GM19023 (cell line): ENCODE results near the gene STK31.
"Not testable (repeated sequence)": the region's sequence is repeated elsewhere in the genome, so short reads cannot be mapped to it uniquely, and the experiment has no call there.

ENCODE experiments used
- ATAC-seq: cut with Tn5 transposase; IDR thresholded peaks from one replicate; pipeline ENCODE4 v1.9.1; 2021; ENCODE audit warnings: mild to moderate bottlenecking, moderate library complexity; ENCODE audit not compliant: unreplicated experiment

Gene STK31

GRCh38 chr7:23712368-23713284 is 2.6 kb downstream of the STK31 start:
- ATAC-seq: no peak

DNA sequence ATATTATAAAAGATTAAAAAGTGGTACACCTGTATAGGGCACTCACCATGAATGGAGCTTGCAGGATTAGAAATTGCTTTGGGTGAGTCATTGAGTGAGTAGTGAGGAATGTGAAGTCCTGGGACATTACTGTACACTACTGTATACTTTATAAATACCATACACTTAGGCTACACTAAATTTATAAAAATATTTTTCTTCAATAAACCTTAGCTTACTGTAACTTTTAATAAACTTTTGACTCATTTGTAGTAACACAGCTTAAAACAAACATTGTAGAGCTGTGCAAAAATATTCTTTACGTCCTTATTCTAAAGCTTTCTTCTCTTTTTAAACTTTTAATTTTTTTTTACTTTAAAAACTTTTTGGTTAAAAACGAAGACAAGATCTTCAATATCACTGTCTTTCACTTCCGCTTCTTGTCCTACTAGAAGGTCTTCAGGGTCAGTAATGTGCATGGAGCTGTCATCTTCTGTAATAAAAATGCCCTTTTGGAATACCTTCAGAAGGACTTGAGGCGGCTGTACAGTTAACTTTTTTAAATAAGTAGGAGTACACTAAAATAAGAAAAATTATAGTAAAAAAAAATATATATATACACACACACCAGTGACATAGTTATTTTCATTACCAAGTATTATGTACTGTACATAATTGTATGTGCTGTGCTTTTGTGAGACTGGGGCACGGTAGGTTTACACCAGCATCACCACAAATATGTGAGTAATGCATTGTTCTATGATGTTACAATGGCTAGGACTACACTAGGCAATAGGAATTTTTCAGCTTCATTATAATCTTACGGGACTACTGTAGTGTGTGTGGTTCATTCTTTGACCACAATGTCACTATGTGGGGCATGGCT is 3.5 kb downstream of the STK31 start:
- ATAC-seq: no peak

GRCh38 chr7:23714150-23714464 is 4.1 kb downstream of the STK31 start:
- ATAC-seq: no peak

DNA sequence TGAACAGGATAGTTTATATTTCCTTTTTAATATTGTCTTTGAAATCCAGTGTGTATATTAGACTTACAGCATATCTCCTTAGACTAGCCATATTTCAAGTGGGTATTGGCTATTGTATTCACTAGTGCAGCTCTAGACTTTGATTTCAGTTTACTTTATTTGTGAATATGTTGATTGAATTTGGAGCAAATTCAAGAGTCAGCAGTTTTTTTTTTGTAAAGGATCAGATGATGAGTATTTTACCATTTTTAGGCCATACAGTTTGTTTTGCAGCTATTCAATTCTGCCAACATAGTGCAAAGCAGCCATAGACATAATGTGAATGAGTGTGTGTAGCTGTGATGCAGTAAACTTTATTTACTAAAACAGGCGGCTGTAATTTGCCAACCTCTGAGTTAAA is 4.6 kb downstream of the STK31 start:
- no peak for ATAC-seq

DNA sequence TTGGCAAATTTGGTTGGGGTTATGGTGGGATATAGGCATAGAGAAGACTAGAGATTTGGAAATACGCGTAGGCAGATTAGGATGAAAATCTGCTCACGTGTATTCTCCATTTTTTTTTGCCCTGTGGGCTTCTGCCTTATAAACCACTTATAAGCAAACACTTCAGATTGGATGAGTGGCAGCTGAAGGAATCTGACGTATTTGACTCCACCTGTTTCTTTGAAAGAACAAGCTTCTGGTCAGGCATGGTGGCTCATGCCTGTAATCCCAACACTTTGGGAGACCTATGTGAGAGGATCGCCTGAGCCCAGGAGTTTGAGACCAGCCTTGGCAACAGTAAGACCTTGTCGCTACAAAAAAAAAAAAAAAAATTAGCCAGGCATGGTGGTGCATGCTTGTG is 5.1 kb downstream of the STK31 start:
- no peak for ATAC-seq

DNA sequence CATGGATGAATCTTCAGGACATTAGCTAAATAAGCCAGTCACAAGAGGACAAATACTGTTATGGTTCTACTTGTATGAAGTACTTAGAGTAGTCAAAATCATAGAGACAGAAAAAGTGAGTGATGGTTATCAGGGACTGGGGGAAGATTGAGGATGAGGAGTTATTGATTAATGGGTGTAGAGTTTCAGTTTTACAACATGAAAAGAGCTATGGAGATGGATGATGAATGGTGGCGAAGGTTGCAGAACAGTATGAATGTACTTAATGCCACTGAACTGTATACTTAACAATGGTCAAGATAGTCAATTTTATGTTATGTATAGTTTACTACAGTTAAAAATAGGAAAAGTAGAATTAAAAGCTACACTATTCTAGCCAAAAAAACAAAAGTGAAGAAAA is 7.8 kb downstream of the STK31 start:
- ATAC-seq: no peak

GRCh38 chr7:23721456-23721855 is 11.4 kb downstream of the STK31 start:
- no peak for ATAC-seq

DNA sequence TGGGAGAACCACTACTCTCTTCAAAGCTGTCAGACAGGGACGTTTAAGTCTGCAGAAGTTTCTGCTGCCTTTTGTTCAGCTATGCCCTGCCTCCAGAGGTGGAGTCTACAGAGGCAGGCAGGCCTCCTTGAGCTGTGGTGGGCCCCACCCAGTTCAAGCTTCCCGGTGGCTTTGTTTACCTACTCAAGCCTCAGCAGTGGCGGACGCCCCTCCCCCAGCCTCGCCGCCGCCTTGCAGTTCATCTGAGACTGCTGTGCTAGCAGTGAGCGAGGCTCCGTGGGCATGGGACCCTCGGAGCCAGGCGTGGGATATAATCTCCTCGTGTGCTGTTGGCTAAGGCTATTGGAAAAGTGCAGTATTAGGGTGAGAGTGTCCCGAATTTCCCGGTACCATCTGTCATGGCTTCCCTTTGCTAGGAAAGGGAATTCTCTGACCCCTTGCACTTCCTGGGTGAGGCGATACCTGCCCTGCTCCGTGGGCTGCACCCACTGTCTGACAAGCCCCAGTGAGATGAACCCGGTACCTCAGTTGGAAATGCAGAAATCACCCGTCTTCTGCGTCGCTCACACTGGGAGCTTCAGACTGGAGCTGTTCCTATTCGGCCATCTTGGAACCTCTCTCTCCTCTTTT is 12.7 kb downstream of the STK31 start:
- ATAC-seq: not testable (repeated sequence)

- ATAC-seq: not testable (repeated sequence)
Observed at GRCh38 chr7:23724113-23724512, 14.1 kb downstream of the STK31 start.

GRCh38 chr7:23742051-23742450 is 32.0 kb downstream of the STK31 start:
- ATAC-seq: no peak

GRCh38 chr7:23743226-23743625 is 33.2 kb downstream of the STK31 start:
- ATAC-seq: no peak

GRCh38 chr7:23746629-23747028 is 36.6 kb downstream of the STK31 start:
- no peak for ATAC-seq

DNA sequence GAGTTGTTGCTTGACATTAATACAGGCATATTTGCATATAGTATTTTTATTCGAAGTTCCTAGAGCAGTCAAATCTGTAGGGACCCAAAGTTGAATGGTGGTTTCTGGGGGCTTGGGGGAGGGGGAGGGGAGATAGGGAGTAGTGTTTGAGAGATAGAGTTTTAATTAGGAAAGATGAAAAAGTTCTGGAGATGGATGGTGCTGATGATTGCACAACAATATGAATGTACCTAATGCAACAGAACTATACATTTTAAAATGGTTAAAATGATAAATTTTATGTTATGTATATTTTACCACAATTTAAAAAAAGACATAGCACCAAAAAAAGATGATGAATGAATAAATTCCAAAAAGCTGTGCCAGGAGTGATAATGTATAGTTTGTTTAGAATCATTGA is 41.8 kb downstream of the STK31 start:
- ATAC-seq: no peak

DNA sequence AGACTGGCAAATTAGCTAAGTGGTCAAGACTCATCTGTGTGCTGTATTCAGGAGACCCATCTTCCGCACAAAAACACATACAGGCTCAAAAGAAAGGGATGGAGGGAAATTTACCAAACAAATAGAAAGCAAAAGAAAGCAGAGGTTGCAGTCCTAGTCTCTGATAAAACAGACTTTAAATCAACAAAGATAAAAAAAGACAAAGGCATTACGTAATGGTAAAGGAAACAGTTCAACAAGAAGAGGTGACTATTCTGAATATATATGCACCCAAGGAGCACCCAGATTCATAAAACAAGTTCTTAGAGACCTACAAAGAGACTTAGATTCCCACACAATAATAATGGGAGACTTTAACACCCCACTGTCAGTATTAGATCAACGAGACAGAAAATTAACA is 48.8 kb downstream of the STK31 start:
- not testable (repeated sequence) for ATAC-seq

- ATAC-seq: no peak
Observed at GRCh38 chr7:23759671-23760391, 49.8 kb downstream of the STK31 start.

DNA sequence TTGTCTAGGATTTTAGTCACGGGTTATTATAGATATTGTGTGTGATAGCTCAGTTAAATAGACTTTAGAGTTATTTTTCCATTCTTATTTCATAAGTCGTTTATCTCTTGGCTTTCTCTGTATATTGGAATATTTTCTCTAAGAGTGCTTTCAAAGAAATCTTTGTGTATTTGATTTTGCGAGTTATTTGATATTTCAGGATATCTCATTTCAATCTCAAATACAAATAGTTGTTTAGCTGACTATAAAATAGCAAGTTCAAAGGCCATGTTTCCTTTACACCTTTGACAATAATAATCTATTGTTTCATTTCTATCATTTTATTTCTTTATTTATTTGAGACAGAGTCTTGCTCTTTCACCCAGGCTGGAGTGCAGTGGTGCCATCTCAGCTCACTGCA is 55.9 kb downstream of the STK31 start:
- ATAC-seq: no peak

DNA sequence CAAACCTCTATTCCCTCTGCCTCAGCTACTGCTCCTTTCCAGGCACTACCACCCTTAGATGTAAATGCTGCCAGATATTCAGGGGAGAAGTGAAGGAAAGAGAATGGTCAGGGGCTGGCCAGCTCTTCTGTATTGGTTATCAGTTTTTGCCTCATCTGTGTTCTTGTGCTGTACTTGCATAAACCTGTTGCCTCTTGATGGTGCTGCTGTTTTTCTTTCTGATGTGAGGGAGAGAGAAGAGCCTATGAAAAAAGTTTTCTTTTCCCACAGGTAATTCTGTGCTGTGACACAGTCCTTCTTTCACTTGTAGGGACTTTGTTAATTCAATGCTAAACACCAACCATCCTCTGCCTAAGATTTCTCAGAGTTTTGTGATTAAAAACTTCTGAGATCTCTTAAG is 57.5 kb downstream of the STK31 start:
- no peak for ATAC-seq

DNA sequence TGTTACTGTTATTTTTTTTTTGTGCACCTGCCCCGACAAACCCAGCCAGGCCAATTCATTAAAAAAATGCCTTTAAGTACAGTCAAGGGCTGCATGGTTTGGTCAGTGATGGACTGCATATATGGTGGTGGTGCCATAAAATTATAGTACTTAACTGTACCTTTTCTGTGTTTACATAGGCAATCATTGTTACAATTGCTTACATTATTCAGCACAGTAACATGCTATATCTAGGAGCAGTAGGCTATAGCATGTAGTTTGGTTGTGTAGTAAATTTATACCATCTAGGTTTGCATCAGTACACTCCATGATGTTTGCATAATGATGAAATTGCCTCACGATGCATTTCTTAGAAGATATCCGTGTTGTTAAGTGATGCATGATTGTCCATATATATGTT is 58.0 kb downstream of the STK31 start:
- ATAC-seq: no peak

DNA sequence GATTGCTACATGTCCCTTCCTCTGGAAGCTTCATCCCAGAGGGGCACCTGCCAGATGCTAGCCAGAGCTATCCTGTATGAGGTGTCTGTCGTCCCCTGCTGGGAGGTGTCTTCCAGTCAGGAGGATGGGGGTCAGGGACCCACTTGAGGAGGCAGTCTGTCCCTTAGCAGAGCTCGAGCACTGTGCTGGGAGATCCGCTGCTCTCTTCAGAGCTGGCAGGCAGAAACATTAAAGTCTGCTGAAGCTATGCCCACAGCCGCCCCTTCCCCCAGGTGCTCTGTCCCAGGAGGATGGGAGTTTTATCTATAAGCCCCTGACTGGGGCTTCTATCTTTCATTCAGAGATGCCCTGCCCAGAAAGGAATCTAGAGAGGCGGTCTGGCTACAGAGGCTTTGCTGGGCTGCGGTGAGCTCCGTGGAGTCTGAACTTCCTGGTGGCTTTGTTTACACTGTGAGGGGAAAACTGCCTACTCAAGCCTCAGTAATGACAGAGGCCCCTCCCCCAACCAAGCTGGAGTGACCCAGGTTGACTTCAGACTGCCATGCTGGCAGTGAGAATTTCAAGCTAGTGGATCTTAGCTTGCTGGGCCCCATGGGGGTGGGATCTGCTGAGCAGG is 69.3 kb downstream of the STK31 start:
- not testable (repeated sequence) for ATAC-seq

- no peak for ATAC-seq
Observed at GRCh38 chr7:23783115-23783514, 73.1 kb downstream of the STK31 start.

DNA sequence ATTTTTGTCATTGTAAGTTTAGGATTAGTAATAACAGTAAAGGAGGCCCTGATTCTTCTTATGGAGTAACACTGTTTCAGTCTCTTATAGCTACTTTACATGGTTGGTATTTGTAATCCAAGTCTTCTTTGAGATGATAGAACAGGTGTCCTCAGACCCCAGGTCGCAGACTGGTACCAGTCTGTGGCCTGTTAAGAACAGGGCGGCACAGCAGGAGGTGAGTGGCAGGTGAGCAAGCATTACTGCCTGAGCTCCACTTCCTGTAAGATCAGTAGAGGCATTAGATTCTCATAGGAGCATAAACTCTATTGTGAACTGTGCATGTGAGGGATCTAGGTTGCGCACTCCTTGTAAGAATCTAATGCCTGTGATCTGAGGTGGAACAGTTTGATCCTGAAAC is 77.3 kb downstream of the STK31 start:
- no peak for ATAC-seq
